Stomach smooth muscle (tissue), 2 donors: ENCODE results near the gene RDH14.

Source experiments
- H3K27ac ChIP-seq: one replicate; pipeline ENCODE4 v1.7.0; 2013; ENCODE audit warnings: mild to moderate bottlenecking, low read length, inconsistent platforms
- H3K27me3 ChIP-seq, 2 donors: one replicate each; pipeline ENCODE4 v1.7.0; 2013; ENCODE audit warnings: low read length in 2 of 2; ENCODE audit not compliant: insufficient read depth in 2 of 2, control insufficient read depth in 1 of 2
- H3K36me3 ChIP-seq, 2 donors: one replicate each; pipeline ENCODE4 v1.7.0; 2013; ENCODE audit warnings: low read length in 2 of 2; ENCODE audit not compliant: control insufficient read depth in 2 of 2, insufficient read depth in 2 of 2
- H3K4me1 ChIP-seq: one replicate; pipeline ENCODE4 v1.7.0; 2013; ENCODE audit warnings: low read length; ENCODE audit not compliant: control insufficient read depth, insufficient read depth
- H3K4me3 ChIP-seq, 2 donors: one replicate each; pipeline ENCODE4 v1.7.0; 2013; ENCODE audit warnings: low read length in 2 of 2
- H3K9ac ChIP-seq, 2 donors: one replicate each; pipeline ENCODE4 v1.7.0; 2013; ENCODE audit warnings: low read length in 2 of 2, mild to moderate bottlenecking in 1 of 2
- H3K9me3 ChIP-seq, 2 donors: one replicate each; pipeline ENCODE4 v1.7.0; 2013; ENCODE audit warnings: low read length in 2 of 2; ENCODE audit not compliant: control insufficient read depth in 2 of 2
- donor health status: healthy.
- donor health status: Pancreatic carcinoma.

The RDH14 gene

GRCh38 chr2:18522484-18523146 lies 37.8 kb downstream of the RDH14 start:
- no peak overlapping the region for H3K27ac ChIP-seq
- no peaks in the 10 kb centered on the region for H3K9me3 ChIP-seq
- no peaks in the 10 kb centered on the region for H3K27me3 ChIP-seq
- H3K9ac ChIP-seq, result no peak overlapping the region
- peaks cover 40% of the 10 kb centered on the region for H3K4me1 ChIP-seq
- no peaks in the 10 kb centered on the region for H3K36me3 ChIP-seq
- H3K4me3 ChIP-seq, result no peak overlapping the region

GRCh38 chr2:18520451-18521425 lies 39.7 kb downstream of the RDH14 start:
- H3K27ac ChIP-seq, result peak overlapping the region; percentile 37
- H3K9me3 ChIP-seq, result no peaks in the 10 kb centered on the region
- H3K4me1 ChIP-seq, result peaks cover 48% of the 10 kb centered on the region
- no peak overlapping the region for H3K9ac ChIP-seq
- no peaks in the 10 kb centered on the region for H3K36me3 ChIP-seq
- H3K27me3 ChIP-seq, result no peaks in the 10 kb centered on the region
- H3K4me3 ChIP-seq, result peak overlapping the region in 1 of 2 donors; percentile 40

GRCh38 chr2:18519914-18520450 lies 40.5 kb downstream of the RDH14 start:
- Histone ChIP-seq H3K27me3 (no peaks in the 10 kb centered on the region), H3K36me3 (no peaks in the 10 kb centered on the region), H3K27ac (peak overlapping the region; percentile 37), H3K4me3 (peak overlapping the region in 1 of 2 donors; percentile 40), H3K9me3 (no peaks in the 10 kb centered on the region), H3K9ac (no peak overlapping the region), H3K4me1 (peaks cover 52% of the 10 kb centered on the region)

GRCh38 chr2:18518116-18519111 lies 42.0 kb downstream of the RDH14 start:
- Histone ChIP-seq H3K4me1 (peaks cover 57% of the 10 kb centered on the region), H3K9me3 (no peaks in the 10 kb centered on the region), H3K9ac (no peak overlapping the region), H3K36me3 (no peaks in the 10 kb centered on the region), H3K4me3 (peak overlapping the region in 1 of 2 donors; percentile 10), H3K27ac (peak overlapping the region; percentile 33), H3K27me3 (no peaks in the 10 kb centered on the region)

- no peaks in the 10 kb centered on the region for H3K36me3 ChIP-seq
- H3K27ac ChIP-seq, result no peak overlapping the region
- H3K27me3 ChIP-seq, result no peaks in the 10 kb centered on the region
- no peaks in the 10 kb centered on the region for H3K9me3 ChIP-seq
- peaks cover 52% of the 10 kb centered on the region for H3K4me1 ChIP-seq
- no peak overlapping the region for H3K9ac ChIP-seq
- H3K4me3 ChIP-seq, result no peak overlapping the region
Measured at GRCh38 chr2:18517386-18517785, 43.1 kb downstream of the RDH14 start.

GRCh38 chr2:18516112-18516511 lies 44.3 kb downstream of the RDH14 start:
- H3K9me3 ChIP-seq, result no peaks in the 10 kb centered on the region
- H3K4me1 ChIP-seq, result peaks cover 47% of the 10 kb centered on the region
- no peaks in the 10 kb centered on the region for H3K36me3 ChIP-seq
- H3K4me3 ChIP-seq, result no peak overlapping the region
- peak overlapping the region; percentile 41 for H3K27ac ChIP-seq
- no peaks in the 10 kb centered on the region for H3K27me3 ChIP-seq
- H3K9ac ChIP-seq, result no peak overlapping the region

- Histone ChIP-seq H3K4me1 (peaks cover 35% of the 10 kb centered on the region), H3K9me3 (no peaks in the 10 kb centered on the region), H3K4me3 (no peak overlapping the region), H3K27ac (peak overlapping the region; percentile 18), H3K9ac (no peak overlapping the region), H3K27me3 (no peaks in the 10 kb centered on the region), H3K36me3 (no peaks in the 10 kb centered on the region)
Measured at GRCh38 chr2:18514526-18515461, 45.7 kb downstream of the RDH14 start.

GRCh38 chr2:18510775-18511174 lies 49.7 kb downstream of the RDH14 start:
- Histone ChIP-seq H3K36me3 (no peaks in the 10 kb centered on the region), H3K9ac (no peak overlapping the region), H3K4me3 (no peak overlapping the region), H3K27me3 (no peaks in the 10 kb centered on the region), H3K27ac (no peak overlapping the region), H3K4me1 (peaks cover 13% of the 10 kb centered on the region), H3K9me3 (no peaks in the 10 kb centered on the region)

- no peak overlapping the region for H3K27ac ChIP-seq
- no peak overlapping the region for H3K9ac ChIP-seq
- no peaks in the 10 kb centered on the region for H3K9me3 ChIP-seq
- no peak overlapping the region for H3K4me3 ChIP-seq
- H3K27me3 ChIP-seq, result no peaks in the 10 kb centered on the region
- no peaks in the 10 kb centered on the region for H3K36me3 ChIP-seq
- no peaks in the 10 kb centered on the region for H3K4me1 ChIP-seq
Measured at GRCh38 chr2:18506883-18507509, 53.5 kb downstream of the RDH14 start.
